Vagina (tissue), 2 donors: ENCODE data around the gene VMP1. TPM values are rescaled to one million over a fixed set of nuclear protein-coding genes. Genes with fewer than 3 reads are reported as not detected.
A peak's percentile ranks its signal among the peaks of the same experiment; 100 is the strongest.
"Not testable (repeated sequence)": the region's sequence is repeated elsewhere in the genome, so short reads cannot be mapped to it uniquely, and the experiment has no call there.

ENCODE experiments used
- DNase-seq, 2 donors: peaks; one replicate each; pipeline ENCODE4 v3.0.0-alpha.2; 2017; ENCODE audit errors: extremely low spot score in 2 of 2
- H3K27ac ChIP-seq: fragments of 200-600 bp; sonication (generic); one replicate; pipeline ENCODE4 v1.5.1; 2019
- H3K27me3 ChIP-seq: fragments of 200-600 bp; sonication (generic); one replicate; pipeline ENCODE4 v1.5.1; 2019
- H3K36me3 ChIP-seq, 2 donors: fragments of 200-600 bp; sonication (generic); one replicate each; pipeline ENCODE4 v1.5.1; 2017 to 2019
- H3K4me1 ChIP-seq: fragments of 200-600 bp; sonication (generic); one replicate; pipeline ENCODE4 v1.5.1; 2019
- H3K4me3 ChIP-seq, 2 donors: fragments of 200-600 bp; sonication (generic); 1 replicate in 1 of 2; 2 replicates in 1 of 2; pipeline ENCODE4 v1.5.1; 2016 to 2019
- H3K9me3 ChIP-seq: fragments of 200-600 bp; sonication (generic); one replicate; pipeline ENCODE4 v1.5.1; 2019
- POLR2A ChIP-seq, 2 donors: fragments of 450-650 bp; IDR thresholded peaks; one replicate each; pipeline ENCODE4 v1.6.1; 2017; ENCODE audit warnings: antibody characterized with exemption in 2 of 2, mild to moderate bottlenecking in 2 of 2, moderate library complexity in 2 of 2
- POLR2AphosphoS5 ChIP-seq, 2 donors: sonication (generic); formaldehyde crosslinking; IDR thresholded peaks; one replicate each; pipeline ENCODE4 v1.9.0; 2017; ENCODE audit warnings: antibody characterized with exemption in 2 of 2, mild to moderate bottlenecking in 2 of 2, low read depth in 1 of 2; ENCODE audit not compliant: insufficient read depth in 1 of 2
- intact Hi-C: fragments of 100-400 bp; cut with DNase I; formaldehyde crosslinking; loops from one replicate; pipeline ENCODE4 v1.15.1; 2023
- total RNA-seq: library from RNA; depleted of rRNA; stranded (reverse); fragments of >200 nt; gene quantifications from one replicate; pipeline ENCODE4 v1.2.3, GENCODE V29; 2016
- TF ChIP-seq, protein P1 (sequence below), 3 experiments: fragments of 450-650 bp in 2 of 3; fragments of 200-600 bp in 1 of 3; sonication (generic) in 1 of 3; IDR thresholded peaks; one replicate each; pipeline ENCODE4 v1.5.1; 2017 to 2019; ENCODE audit warnings: antibody characterized with exemption in 3 of 3, mild to moderate bottlenecking in 2 of 3, moderate library complexity in 2 of 3

Gene VMP1
- total RNA-seq, 1 donor from 2014 or later, result 380 TPM

DNA sequence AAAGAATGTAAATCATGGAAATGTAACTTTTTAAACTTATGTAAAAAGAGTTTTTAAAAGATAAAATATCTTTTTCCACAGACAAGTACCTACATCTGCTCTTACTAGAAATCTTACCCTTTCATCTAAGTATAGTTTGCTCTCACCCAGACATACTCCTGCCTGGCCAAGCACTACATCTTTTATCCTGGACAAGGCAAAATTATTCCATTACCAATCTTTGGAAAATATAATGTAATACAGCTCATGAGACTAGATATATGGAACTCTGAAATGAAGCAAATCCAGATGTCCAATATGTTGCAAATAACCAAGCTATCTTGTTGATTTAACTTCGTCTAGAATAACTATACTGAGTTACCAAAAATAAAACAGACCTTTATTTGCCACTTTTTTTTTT is 50.0 kb downstream of the VMP1 start:
- Histone ChIP-seq H3K9me3 (no peaks in the 10 kb centered on the region), H3K4me1 (peaks cover 20% of the 10 kb centered on the region), H3K4me3 (no peak overlapping the region), H3K27me3 (no peaks in the 10 kb centered on the region), H3K36me3 (no peaks in the 10 kb centered on the region), H3K27ac (peak overlapping the region; percentile 66)
- TF ChIP-seq POLR2AphosphoS5 (IDR thresholded peaks at IDR 0.05; ENCODE audit: insufficient read depth in 1 of 2, low read depth in 1 of 2) (no peak), POLR2A (IDR thresholded peaks at IDR 0.05) (no peak)
- TF ChIP-seq, protein P1, sequence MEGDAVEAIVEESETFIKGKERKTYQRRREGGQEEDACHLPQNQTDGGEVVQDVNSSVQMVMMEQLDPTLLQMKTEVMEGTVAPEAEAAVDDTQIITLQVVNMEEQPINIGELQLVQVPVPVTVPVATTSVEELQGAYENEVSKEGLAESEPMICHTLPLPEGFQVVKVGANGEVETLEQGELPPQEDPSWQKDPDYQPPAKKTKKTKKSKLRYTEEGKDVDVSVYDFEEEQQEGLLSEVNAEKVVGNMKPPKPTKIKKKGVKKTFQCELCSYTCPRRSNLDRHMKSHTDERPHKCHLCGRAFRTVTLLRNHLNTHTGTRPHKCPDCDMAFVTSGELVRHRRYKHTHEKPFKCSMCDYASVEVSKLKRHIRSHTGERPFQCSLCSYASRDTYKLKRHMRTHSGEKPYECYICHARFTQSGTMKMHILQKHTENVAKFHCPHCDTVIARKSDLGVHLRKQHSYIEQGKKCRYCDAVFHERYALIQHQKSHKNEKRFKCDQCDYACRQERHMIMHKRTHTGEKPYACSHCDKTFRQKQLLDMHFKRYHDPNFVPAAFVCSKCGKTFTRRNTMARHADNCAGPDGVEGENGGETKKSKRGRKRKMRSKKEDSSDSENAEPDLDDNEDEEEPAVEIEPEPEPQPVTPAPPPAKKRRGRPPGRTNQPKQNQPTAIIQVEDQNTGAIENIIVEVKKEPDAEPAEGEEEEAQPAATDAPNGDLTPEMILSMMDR (IDR thresholded peaks at IDR 0.05), result no peak
- intact Hi-C loops, result no loop called here
- DNase-seq, result no peak

- no peak for DNase-seq
- Histone ChIP-seq H3K4me3 (no peak overlapping the region), H3K4me1 (peaks cover 20% of the 10 kb centered on the region), H3K36me3 (no peaks in the 10 kb centered on the region), H3K27ac (peak overlapping the region; percentile 66), H3K27me3 (no peaks in the 10 kb centered on the region), H3K9me3 (no peaks in the 10 kb centered on the region)
- intact Hi-C loops, result no loop called here
- TF ChIP-seq POLR2AphosphoS5 (IDR thresholded peaks at IDR 0.05; ENCODE audit: insufficient read depth in 1 of 2, low read depth in 1 of 2), result no peak
- TF ChIP-seq, protein P1 (IDR thresholded peaks at IDR 0.05), result no peak
- TF ChIP-seq POLR2A (IDR thresholded peaks at IDR 0.05), result no peak
Measured at GRCh38 chr17:59757881-59758385, 50.5 kb downstream of the VMP1 start.

DNA sequence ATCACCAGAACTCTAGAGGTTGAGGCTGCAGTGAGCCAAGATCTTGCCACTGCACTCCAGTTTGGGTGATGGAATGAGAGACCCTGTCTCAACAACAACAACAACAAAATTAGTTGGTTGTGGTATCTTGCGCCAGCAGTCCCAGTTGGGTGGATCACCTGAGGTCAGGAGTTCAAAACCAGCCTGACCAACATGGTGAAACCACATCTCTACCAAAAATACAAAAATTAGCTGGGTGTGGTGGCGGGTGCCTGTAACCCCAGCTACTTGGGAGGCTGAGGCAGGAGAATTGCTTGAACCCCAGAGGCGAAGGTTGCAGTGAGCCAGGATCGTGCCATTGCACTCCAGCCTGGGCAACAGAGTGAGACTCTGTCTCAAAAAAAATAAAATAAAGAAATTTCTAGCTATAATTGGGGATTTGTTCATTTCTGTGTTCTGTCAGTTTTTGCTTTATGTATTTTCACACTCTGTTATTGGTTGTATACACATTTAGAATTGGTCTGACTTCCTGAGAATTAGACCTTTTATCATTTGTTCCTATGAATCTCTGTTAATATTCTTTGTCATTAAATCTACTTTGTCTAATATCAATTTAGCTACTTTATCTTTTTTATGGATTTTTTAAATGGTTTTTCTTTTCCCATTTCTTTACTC is 51.7 kb downstream of the VMP1 start:
- H3K36me3 ChIP-seq, H3K27ac ChIP-seq, H3K4me3 ChIP-seq, DNase-seq, H3K27me3 ChIP-seq, intact Hi-C loops, H3K9me3 ChIP-seq: not testable (repeated sequence)
- peaks cover 18% of the 10 kb centered on the region for H3K4me1 ChIP-seq

DNA sequence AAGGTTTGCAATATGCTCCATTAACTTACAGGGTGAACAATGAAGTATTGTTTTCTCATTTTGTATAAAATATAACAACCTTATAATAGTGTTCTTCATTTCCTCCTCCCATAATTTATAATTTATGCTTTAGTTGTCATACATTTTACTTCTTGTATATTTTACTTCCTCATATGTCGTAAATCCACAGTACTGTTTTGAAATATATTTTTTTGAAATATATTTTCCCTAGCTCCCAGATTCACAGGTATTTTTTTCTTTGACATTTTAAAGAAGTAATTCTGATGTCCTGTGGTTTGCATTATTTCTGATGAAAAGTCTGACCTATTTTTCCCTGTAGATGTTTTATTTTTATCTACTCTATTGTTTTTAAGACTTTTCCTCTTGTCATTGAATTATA is 52.7 kb downstream of the VMP1 start:
- DNase-seq, result no peak
- peaks cover 8% of the 10 kb centered on the region for H3K4me1 ChIP-seq
- no peaks in the 10 kb centered on the region for H3K9me3 ChIP-seq
- H3K36me3 ChIP-seq, result no peaks in the 10 kb centered on the region
- no peak overlapping the region for H3K27ac ChIP-seq
- no peak overlapping the region for H3K4me3 ChIP-seq
- no peaks in the 10 kb centered on the region for H3K27me3 ChIP-seq
- intact Hi-C loops, result no loop called here
- TF ChIP-seq POLR2A (IDR thresholded peaks at IDR 0.05), result no peak
- no peak for TF ChIP-seq POLR2AphosphoS5 (IDR thresholded peaks at IDR 0.05; ENCODE audit: insufficient read depth in 1 of 2, low read depth in 1 of 2)
- TF ChIP-seq, protein P1 (IDR thresholded peaks at IDR 0.05), result no peak

DNA sequence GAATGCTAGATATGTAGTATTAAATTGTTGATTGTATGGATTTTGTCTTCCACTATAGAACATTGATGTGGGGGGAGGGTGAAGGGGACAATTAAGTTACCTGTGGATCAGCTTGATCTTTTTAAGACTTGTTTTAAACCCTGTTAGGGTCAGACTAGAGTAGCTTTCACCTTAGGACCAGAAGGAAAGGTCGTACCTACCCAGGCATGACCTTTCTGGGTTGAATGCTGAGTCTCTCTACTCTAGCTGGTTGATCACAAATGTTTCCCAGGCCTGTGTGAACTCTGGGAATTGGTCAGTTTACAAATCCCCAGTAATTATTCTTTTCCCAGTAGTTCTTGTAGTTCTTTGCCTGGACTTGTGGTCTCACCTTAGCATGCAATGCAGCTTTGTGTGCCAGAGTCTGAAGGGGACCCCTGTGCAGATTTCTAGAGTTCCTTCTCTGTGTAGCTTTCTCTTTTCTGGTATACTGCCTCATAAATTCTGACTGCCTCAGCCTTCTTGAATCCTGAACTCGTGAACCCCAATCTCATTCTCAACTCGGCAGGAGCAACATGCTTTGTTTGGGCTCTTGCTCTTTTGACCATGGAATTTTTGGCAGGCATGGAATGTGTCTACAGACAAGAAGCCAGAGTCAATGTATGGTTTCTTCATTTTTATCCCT is 54.1 kb downstream of the VMP1 start:
- Histone ChIP-seq H3K4me3 (no peak overlapping the region), H3K27me3 (no peaks in the 10 kb centered on the region), H3K27ac (no peak overlapping the region), H3K9me3 (no peaks in the 10 kb centered on the region), H3K4me1 (peaks cover 1% of the 10 kb centered on the region), H3K36me3 (no peaks in the 10 kb centered on the region)
- DNase-seq, result no peak
- intact Hi-C loops, result no loop called here
- TF ChIP-seq, protein P1 (IDR thresholded peaks at IDR 0.05), result no peak
- no peak for TF ChIP-seq POLR2AphosphoS5 (IDR thresholded peaks at IDR 0.05; ENCODE audit: insufficient read depth in 1 of 2, low read depth in 1 of 2)
- no peak for TF ChIP-seq POLR2A (IDR thresholded peaks at IDR 0.05)
